HG02759 (cell line): ENCODE measurements around the gene CACNA2D1.

Experiments
- ATAC-seq: cut with Tn5 transposase; IDR thresholded peaks from one replicate; pipeline ENCODE4 v1.9.1; 2021; ENCODE audit warnings: mild to moderate bottlenecking, moderate library complexity; ENCODE audit not compliant: unreplicated experiment

The CACNA2D1 gene

DNA sequence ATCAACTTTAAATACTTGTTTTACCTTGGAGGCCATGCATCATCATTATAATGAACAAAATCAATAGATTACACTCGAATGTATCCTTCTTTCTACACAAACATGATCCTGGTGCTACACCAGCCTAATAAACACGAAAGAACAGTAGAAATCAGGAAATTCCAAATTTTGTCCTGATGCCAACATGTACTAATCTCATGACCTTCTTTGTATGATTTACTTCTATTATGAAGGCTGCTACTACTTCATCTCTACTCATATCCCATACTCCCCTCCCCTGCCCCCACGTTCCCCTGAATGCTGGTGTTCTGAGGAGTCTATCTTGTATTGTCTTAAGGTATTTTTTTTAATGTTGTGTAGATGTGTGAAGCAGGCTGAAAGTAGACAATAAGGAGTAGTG is 315.0 kb downstream of the CACNA2D1 start:
- ATAC-seq = no peak

DNA sequence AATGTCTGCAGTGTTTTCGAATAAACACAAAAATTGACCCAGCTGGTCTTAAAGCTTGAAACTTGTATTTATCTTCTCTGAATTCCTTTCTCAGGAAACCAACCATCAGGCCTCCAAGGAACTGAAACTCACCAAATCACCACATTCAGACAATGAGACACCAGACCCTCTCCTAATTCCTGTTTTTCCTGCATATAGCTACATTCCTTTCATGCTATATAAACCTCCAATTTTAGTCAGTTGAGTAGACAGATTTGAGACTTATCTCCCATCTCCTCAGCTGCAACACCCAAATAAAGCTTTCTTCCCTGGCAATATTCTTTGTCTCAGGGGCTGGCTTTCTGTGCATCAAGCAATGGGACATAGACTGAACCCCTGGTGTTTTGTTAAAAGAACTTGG is 317.0 kb downstream of the CACNA2D1 start:
- no peak for ATAC-seq

DNA sequence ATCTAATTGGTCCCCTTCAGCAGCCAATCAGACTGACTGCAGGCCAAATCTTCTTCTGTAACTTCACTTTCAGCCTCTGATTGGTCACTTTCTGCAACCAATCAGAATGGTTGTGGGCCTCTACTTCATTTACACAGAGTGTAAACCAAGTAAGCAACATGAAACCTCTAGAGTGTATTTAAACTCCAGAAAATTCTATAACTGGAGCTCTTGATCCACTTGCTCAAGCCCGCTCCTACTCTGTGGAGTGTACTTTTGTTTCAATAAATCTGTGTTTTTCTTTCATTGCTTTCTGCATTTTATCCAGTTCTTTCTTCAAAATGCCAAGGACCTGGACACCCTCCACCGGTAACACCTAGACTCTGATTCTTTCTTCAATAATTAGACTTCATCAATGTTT is 319.1 kb downstream of the CACNA2D1 start:
- ATAC-seq = no peak

DNA sequence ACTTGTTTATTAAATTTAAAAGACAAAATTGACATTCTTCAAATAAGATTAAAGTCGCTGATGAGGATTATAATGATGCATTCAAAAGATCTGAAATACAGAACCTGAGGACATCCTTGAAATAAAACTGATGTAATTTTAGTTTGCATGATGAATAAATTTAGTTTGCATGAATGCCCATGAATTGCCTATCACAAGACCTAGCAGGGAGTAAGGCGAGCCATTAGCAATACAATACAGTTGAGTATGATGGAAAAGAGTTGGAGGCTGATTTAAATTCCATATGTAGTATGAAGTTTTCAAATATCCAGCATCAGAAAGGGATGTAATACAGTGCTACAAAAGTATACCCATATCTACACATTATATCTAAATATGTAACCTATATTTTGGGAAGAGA is 321.3 kb downstream of the CACNA2D1 start:
- ATAC-seq = no peak

DNA sequence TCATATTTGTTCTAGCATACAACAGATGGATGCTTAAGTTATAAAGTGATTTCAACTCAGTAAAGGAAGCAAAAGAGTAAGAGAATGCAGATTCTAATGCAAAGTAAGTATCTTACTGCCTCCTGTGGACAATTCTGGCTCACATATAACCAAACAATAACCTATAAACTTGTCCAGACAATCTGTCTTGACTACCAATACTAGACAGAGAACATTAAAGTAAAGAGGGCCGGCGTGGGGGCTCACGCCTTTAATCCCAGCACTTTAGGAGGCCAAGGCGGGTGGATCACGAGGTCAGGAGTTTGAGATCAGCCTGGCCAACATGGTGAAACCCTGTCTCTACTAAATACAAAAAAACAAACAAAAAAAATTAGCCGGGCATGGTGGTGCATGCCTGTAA is 329.3 kb downstream of the CACNA2D1 start:
- ATAC-seq = no peak

DNA sequence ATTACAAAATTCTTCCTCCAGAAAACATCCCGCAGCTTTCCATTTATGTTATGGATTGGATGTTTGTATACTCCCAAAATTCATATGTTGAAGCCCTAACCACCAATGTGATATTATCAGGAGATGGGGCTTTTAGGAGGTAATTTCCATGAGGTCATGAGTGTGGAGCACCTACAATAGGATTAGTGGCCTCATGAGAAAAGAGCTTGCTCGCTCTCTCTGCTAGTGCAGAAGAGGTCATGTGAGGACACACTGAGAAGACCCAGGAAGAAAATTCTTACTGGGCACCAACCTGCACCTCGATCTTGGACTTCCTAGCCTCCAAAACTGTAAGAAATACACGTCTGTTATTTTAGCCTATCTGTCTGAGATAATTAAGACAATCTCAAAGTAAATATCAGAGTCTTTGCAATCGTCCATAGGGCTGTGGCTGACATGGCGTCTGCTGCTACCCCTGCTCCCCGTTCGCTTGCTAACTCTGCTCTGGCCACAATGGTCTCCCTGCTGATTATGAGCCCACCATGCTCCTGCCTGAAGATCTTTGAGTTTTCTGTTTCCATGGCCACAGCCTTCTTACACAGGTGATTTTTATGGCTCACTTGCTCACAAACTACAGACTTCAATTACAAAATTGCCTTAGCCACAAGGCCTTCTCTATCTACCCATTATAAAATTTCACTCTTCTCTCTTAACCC is 333.3 kb downstream of the CACNA2D1 start:
- ATAC-seq = no peak

DNA sequence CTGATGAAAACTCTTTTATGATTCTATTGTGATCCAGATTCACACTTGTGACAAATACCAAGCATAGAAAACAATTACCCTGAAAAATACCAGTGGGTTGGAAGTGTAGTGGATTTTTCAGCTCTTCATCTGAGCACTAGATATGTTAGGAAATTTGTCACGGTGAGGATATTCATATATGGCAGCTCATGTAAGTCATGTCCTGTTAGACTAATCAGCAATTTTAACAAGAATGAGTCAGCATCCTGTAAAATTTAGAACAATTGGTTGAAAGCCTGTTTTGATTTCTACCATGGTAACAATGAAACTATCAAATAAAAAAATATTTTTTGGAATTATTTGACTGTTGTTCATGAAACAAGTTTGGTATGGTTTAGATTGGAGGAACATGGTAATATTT is 334.3 kb downstream of the CACNA2D1 start:
- no peak for ATAC-seq

DNA sequence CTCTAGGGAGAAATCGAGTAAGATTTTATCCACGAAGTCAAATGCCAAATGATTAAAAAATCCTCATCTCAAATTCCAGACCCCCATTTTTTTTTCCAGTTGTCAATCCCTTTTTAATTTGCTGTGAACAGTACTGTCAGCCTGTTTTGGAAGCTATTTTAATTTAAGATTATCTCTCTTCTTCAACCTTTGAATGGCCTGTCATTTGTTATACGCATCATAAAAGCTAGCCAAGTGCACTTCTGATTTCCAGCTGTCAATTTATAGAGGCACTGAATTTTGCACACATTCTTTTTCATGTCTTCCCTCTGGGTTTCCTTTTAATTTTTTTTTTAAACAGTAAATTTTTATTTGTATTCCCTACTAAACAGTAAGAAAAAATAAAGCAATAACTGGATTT is 337.4 kb downstream of the CACNA2D1 start:
- no peak for ATAC-seq

DNA sequence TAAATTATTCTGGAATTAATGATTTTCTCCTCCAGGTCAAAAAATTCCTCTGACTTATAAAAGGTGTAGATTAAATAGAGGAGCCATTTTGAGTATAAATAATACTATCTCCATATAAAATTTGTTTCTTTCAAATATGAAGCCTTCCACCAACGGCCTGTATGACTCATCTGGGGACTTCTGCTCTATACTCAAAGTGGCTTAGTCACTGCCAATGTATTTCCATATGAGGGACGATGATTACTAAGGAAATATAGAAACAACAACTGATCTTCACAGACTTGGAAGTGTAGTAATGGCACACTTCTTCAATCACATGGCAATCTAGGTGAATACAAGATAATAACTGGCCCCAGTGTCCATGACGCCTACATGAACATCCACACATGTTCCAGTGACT is 338.1 kb downstream of the CACNA2D1 start:
- ATAC-seq = no peak

DNA sequence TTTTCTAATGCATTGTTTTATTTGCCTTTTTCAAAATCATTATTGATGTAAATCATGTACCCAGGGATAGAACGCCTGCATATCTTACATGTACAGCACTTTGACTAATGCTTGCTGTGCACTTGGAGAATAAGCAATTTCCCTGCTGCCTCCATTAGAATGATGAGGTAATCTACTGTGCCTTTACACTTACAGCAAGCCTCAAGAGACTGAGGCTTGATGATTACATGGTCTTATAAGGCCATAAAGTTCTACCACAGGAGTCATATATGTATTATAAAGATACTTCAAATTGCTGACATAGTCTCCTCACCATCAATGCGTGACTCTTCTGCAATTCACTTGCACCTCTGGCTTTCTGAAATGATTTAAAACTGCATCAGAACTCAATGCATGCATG is 345.2 kb downstream of the CACNA2D1 start:
- no peak for ATAC-seq

DNA sequence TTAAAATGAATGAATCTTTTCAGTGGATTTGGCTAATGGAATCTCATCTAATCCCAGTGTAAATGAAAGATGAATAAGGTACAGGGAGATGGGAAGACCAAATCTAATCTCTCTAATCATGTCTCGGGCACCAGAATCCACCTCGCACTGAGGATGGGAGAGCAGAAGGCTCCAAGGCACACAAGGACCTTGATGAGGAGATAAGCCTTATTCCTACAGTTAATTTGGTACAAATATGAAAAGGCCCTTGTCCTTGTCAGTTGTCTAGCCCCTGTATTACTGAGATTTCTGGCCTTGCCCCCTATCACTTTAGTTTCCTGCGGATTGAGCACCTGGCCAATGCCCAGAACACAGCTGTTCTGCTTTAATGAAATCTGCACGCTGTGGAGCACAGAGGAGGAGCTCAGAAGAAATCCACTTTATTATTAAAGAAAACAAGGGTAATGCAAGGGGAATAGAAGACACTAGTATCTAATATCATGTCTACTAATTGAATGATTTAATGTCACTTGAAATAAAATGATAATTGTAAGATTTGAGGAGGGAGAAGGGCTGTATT is 352.4 kb downstream of the CACNA2D1 start:
- ATAC-seq = no peak

DNA sequence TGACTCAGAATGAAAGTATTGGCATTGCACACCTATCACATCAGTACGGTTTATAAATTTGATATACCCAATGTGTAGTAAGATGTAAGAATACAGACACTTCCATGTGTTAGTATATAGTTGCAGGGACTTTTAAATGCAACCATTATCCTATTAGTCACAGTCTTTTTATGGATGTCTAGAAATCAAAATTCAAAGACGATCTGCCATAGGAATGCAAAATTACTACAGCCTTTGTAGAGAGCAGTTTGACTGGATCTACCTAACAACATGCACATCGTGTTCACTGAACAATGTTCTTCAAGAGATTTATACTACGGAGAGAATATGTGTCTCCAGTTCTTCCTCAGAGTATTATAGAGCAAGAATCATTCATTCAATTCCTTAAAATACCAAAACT is 356.5 kb downstream of the CACNA2D1 start:
- no peak for ATAC-seq

DNA sequence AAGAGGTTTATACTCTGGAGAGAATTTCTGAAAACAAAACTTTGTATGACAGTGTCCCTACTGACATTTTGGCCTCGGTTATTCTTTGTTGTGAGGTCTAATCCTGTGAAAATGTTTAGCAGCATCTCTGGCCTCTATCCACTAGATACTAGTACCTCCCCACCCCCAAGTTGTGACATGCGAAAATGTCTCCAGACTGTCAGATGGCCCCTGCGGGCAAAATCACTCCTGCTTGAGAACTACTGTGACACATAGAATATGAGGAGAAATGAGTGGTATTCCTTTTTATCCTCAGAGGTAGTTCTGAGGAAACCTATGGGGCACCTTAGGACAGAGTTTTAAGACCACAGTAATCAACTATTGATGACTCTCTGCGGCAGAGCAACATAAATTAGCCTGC is 358.5 kb downstream of the CACNA2D1 start:
- no peak for ATAC-seq

DNA sequence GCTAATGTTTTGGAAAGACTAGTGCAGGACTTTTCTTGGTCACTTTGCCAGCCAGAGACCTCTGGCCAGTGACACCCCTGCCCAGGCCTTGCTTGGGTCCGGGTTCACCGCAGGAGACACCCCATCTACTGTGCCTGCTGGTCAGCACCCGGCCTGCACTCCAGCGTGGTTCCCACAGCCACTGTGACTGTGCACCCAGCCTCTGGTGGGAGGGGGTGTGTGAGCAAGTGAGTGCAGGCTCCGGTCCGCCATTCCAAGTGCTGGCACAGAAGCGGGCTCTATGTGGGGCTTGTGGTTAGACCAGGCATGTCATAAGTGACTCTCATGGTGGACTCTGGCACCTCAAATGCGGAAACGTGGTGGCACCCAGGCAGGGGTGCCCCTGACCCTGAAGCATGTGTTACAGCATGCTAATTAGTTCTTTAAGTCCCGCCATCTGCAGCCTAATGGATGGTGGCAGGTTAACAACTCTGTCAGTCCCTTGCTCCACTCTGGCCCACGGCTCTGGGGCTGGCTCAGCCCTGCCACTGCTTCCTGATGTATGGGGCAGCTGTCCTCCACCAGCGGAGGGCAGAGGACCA is 361.8 kb downstream of the CACNA2D1 start:
- no peak for ATAC-seq

DNA sequence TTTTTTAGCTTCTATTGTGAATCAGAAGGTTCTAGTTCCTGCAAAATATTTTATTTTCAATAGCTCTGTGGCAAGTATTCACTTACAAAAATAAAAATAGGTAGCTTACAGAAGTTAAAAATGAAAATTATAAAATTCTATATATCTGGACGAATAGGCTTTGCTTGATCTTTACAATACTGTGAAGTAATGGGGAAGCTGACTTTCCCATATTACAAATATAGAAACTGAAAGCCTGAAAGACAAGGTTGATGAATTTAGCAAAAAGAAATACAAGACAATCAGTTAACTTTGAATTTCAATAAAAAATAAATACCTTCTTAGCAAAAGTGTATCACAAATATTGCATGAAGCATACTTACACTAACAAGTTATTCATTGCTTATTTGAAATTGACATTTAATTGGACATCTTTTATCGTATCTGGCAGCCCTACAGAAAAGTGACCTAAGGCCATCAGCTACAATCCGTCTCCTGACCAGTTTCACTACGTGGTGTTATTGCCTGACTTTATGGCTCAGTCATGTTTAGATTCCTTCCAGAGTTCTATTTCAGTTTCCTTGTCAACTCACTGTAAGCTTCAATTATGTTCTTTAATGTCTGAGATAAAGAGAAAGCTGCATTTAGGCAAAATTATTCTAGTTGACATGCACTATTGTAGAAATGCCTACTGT is 363.2 kb downstream of the CACNA2D1 start:
- ATAC-seq = peak; percentile 52

DNA sequence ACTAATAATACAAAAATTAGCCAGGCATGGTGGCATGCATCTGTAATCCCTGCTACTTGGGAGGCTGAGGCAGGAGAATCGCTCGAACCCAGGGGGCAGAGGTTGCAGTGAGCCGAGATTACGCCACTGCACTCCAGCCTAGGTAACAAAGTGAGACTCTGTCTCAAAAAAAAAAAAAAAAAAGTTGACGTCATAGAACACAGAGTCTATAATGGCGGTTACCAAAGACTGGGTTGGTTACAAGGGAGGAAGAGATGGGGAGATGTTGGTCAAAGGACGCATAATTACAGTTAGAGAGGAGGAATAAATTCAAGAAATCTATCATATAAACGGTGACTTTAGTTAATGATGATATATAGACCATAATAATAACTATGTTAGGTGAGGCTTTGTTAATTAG is 364.1 kb downstream of the CACNA2D1 start:
- no peak for ATAC-seq

DNA sequence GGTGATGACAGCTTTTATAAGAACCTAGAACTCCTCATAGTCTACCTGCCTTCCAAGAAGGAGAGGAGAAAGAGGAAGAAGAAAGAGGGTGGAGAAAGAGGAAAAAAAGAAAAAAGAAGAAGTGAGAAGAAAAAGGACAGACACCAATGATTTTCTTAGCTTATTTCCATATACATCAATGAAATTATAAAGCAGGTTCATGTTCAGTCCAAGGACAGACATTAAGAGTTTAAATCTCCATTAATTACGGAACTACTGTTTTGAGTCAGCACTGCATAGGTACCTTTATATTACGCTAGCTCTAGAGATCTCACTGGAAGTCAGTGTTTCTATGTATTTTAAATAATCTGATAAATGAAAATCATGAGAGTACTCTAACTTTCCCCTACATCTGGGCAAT is 364.8 kb downstream of the CACNA2D1 start:
- peak; percentile 55 for ATAC-seq

DNA sequence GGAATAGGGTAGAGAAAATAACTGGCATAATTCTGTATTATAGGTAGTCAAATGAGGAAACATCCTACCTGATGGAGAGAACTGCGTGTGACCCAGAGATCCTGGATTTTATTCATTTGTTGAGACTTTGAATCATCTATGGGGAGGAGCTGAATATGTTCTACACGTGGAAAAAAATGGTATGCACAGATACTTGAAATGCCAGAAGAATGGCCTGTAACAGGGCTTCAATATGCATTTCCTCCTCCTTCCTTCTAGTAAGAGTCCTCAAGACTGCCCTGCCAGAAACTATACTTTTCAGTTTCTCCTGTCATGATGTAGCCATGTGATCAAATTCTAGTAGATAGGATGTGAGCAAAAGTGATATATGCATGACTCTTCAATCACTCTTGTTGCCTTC is 372.1 kb downstream of the CACNA2D1 start:
- ATAC-seq = no peak

DNA sequence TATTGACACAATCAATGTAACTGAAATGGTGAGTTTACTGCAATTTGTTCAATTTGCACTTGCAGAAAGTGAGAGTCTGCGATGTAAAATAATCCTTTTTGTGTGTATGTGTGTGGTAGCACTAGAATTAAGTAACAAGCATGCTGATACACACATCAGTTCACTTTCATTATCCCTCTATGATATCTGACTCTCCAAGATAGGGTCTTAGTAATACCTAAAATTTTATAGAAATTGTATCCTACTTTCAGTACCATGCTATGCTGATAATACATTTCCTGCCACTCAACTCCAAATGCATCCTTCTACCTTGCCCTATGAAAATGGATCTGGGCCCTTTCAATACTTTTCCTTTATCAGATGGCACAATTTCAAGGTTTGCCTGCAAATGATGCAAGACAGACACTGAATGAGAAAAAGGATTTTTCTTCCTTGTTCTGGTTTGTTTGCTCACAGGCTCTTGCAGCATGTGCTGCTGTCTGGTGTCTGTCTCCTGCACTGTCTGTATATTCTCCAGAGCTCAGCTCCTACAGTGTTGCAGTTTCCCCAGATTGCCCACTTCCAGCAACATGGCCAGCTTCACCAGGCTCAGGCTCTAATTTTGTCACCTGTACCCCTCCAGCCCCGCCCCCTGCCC is 375.8 kb downstream of the CACNA2D1 start:
- ATAC-seq = no peak

DNA sequence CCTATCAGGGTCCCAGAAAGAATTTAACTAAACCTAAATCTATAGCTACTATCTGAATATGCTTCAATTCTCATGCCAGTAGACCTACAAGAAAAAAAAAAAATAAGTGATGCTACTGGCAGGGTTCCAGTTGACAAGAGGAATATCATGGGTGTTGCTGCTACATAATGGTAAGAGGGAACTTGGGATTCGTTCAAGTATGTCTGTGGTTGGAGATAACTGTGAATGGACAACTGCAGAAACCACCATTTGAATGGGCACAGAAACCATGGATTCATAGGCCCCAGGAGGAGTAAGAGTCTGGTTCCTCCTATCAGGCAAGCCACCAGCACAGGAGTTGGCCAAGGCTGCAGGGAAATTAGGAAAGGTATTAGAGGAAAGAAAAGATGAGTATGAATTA is 386.1 kb downstream of the CACNA2D1 start:
- no peak for ATAC-seq

DNA sequence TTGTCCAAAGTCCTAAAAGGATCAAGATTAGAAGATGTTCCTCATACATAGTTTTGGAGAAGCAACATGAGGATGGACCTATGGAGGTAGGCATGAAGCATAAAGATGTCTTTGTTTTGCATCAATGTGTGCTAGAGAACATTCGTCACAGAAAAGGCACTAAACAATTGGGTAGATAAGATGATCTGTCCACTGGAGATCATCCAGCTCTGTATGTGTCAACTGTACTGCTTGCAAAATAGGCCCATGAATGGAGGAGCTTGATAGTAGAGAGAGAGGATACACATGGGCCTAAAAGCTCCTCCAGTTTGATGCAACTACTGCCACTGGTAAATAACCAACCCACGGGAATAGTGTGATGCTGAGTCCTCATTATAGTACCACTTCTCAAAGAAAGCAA is 387.3 kb downstream of the CACNA2D1 start:
- ATAC-seq = no peak

DNA sequence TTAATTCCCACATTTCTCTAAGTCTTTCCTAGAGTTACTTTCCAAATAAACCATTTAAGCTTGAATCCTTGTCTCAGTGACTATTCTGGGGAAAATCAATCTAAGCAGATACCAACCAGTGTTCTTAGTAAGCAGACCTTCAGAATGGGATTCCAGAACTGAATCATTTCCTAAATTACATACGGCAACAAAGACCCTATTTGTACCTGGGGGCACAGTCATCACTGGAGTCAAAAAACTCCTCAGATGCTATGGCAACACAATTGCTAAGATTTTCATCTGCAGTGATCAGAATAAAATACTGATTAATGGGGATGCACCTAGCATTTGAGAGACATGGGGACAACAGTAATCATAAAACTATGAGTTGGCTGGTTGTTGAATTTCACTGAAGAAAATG is 389.0 kb downstream of the CACNA2D1 start:
- ATAC-seq = no peak
